Epithelial cell of proximal tubule (primary cell): ENCODE results near the gene ABI1. TPM values are rescaled to one million over a fixed set of nuclear protein-coding genes. Genes with fewer than 3 reads are reported as not detected.

ENCODE experiments used
- DNase-seq: peaks from one replicate; pipeline ENCODE4 v3.0.0-alpha.2; 2011; ENCODE audit warnings: low read depth
- H3K4me3 ChIP-seq: 2 replicates; pipeline ENCODE4 v1.5.1; 2011; ENCODE audit warnings: low read depth, mild to moderate bottlenecking, low read length
- total RNA-seq: library from RNA; depleted of rRNA; stranded (reverse); fragments of >200 nt; gene quantifications from 2 replicates; pipeline ENCODE4 v1.2.3, GENCODE V29; 2015
- TF ChIP-seq, protein P1 (sequence below): conservative IDR thresholded peaks from 2 replicates; pipeline ENCODE4 v1.5.1; 2012; ENCODE audit warnings: low read depth, mild to moderate bottlenecking, low read length

The ABI1 gene
- total RNA-seq, 1 donor from 2014 or later, result 34.1 TPM

DNA sequence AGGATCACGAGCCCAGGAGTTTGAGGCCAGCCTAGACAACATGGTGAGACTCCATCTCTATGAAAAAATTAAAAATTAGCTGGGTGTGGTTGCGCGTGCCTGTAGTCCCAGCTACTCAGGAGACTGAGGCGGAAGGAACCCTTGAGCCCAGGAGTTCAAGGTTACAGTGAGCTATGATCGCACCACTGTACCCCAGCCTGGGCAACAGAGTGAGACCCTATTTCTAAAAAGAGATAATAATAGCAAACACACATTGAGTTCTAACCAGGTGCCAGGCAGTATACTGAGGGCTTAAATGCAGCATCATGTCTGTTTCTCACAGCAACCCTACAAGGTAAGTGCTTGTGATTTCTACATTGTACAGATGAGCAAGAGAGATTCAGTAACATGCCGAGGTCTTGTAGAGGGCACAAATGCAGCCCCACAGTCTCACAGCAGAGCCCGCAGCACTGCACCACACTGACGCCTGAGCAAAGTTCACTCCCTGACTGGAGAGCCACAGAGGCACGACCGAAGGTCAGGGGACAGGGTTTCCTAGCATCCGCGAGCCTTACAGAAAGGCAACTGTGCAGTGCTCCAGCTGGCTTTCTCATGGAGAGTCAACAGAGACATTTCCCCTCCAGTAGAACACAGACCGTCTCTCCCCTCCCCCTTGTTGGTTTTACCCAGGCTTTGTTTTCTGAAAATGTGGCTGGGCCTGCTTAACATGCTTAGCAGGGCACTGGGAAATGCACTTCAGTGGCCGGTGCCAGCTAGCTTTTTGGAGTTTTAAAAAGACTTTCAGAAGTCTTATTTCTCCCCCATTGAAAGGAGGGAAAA lies 126.8 kb downstream of the ABI1 start:
- TF ChIP-seq, protein P1, sequence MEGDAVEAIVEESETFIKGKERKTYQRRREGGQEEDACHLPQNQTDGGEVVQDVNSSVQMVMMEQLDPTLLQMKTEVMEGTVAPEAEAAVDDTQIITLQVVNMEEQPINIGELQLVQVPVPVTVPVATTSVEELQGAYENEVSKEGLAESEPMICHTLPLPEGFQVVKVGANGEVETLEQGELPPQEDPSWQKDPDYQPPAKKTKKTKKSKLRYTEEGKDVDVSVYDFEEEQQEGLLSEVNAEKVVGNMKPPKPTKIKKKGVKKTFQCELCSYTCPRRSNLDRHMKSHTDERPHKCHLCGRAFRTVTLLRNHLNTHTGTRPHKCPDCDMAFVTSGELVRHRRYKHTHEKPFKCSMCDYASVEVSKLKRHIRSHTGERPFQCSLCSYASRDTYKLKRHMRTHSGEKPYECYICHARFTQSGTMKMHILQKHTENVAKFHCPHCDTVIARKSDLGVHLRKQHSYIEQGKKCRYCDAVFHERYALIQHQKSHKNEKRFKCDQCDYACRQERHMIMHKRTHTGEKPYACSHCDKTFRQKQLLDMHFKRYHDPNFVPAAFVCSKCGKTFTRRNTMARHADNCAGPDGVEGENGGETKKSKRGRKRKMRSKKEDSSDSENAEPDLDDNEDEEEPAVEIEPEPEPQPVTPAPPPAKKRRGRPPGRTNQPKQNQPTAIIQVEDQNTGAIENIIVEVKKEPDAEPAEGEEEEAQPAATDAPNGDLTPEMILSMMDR, result no peak
- no peak overlapping the region for H3K4me3 ChIP-seq
- DNase-seq, result no peak

DNA sequence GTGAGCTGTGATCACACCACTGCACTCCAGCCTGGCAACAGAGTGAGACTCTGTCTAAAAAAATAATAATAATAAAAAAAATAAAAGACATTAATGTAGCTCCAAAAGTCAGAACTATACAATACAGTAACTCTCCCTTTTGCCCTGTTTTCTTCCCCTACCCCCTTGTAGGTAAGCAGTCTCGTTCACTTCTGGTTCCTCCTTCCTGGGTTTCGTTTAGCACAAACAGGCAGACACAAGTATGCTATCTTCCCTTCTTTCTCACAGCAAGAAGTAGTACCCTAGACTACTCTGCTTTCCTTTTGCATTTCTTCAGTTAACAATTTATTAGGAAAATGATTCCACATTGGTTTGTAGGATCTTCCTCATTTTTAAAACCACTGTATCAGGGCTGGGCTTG lies 130.2 kb downstream of the ABI1 start:
- no peak for DNase-seq
- TF ChIP-seq, protein P1, result no peak
- no peak overlapping the region for H3K4me3 ChIP-seq

DNA sequence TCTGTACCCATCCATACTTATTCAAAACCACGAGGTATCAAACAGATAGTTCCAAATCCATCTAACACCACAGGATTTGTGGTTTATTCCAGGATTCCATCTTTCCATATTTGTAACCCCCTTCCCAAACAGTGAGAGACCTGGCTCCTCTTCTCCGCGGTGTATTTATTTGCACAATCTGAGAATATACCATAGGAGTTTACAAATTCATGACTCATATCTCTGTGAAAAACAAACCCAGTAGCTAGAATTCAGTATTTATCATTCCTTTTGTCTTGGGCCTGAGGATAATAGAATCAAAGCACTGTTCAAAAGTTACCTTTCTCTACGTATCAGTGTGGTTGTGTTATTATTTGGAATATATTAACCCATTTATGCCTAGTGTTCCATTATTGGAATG lies 131.4 kb downstream of the ABI1 start:
- DNase-seq, result no peak
- no peak overlapping the region for H3K4me3 ChIP-seq
- TF ChIP-seq, protein P1, result no peak

DNA sequence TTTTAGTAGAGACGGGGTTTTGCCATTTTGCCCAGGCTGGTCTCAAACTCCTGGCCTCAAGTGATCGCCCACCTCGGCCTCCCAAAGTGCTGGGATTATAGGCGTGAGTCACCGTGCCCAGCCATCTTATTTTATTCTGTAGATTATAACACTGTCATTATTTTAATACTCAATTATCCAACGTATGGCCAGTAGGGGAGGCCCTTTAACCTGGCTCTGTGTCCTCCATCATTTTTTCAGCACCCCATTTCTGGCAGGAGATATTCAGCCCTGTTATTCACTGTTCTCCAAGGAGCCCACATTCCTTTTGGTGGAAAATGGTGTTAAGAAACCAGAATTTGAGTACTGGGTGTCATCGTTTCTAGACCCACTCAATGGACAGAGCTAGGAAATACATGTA lies 131.8 kb downstream of the ABI1 start:
- TF ChIP-seq, protein P1, result peak; percentile 22
- no peak overlapping the region for H3K4me3 ChIP-seq
- no peak for DNase-seq

DNA sequence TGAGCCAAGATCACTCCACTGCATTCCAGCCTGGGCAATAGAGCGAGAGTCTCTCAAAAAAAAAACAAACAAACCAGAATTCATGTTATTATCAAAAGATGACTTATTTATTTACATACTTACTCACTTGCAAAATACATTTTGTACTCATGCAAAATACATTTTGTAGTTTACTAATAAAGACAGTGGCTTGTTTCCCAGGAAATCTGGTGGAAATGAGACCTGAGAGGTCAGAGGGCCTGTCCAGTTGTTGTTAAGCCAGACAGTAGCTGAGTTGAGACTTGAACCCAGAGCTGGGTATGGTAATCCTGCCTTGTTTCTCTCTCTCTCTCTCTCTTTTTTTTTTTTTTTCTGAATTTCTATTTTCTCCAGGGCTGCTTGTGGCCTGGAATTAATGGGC lies 133.8 kb downstream of the ABI1 start:
- DNase-seq, result no peak
- TF ChIP-seq, protein P1, result no peak
- no peak overlapping the region for H3K4me3 ChIP-seq

DNA sequence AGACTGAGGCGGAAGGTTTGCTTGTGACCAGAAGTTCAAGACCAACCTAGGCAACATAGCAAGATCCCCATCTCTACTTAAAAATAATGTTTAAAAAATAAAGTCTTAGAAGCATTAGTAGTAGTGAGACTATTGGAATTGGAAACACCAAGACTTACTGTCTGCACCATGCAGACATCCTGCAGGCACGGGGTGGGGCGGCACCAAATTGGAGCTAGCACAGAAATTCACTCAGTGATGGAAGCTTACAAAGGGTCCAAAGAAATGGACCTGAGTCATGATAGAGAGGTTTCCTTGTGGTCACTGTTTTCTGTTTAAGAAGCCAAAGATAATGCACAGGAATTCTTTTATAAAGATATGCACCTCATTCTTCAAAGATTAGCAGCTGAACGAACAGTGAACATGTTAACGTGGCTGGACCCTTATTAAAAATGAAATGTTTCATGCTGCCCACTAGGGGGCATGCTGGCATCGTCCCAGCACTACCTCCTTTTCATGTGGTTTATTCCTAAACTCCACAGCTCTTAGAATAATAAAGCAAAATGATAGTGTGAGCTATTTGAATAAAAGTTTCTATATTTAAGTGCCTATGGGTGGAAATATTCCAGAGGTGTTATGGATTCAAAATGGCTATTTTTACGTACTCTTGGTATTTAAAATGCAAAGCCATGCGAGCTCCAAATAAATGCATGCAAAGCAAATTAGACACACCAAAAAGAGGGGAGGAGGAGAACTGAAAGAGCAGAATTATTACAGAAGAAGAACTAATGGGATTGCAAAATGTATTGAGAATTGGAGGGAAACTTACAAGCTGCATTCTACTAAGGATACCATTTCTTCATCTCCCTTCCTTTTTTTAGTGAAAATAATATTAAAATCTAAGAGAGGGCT lies 134.7 kb downstream of the ABI1 start:
- TF ChIP-seq, protein P1, result peak; percentile 89
- no peak for DNase-seq

More for the DNA sequence above, 134.7 kb downstream of the ABI1 start:
- no peak overlapping the region for H3K4me3 ChIP-seq
